Measurements from ENCODE around the gene ZFTA.

The ZFTA gene

DNA sequence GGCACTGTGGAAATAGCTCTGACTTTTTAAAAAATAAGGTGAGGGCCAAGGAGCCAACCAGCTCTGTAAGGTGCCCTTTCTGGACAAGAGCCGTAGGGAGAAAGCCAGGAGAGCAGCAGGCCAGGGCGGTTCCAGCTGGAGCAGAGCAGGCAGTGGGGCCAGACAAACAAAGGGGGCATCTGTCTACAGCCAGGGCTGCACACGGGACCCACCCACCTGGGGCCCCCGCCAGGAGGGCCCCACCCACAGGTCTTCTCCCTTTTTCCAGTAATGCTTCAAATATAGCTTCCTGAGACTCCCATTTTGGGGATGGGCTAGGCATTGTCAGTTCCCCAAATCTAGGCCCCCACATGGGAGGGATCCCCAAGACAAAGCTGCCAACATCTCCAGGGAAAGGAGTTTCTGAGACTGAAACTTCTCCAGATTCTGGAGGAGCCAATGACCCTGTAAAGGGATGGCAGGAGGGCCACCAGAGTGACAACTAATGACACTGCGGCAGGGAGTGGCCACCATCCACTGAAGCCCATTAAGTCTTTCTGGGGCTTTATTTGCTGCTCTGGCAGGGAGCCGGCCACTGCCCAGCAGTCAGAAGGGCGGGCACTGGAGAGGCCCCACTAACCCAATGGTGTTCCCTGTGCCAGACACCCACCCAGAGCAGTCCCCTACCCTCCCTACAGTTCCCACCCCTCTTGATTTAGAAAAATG lies 1.9 kb downstream of the ZFTA start:
- H3K4me3 ChIP-seq (replicated peaks; ENCODE audit: low read depth, low read length): no peak overlapping the region
- TF ChIP-seq, protein P1, sequence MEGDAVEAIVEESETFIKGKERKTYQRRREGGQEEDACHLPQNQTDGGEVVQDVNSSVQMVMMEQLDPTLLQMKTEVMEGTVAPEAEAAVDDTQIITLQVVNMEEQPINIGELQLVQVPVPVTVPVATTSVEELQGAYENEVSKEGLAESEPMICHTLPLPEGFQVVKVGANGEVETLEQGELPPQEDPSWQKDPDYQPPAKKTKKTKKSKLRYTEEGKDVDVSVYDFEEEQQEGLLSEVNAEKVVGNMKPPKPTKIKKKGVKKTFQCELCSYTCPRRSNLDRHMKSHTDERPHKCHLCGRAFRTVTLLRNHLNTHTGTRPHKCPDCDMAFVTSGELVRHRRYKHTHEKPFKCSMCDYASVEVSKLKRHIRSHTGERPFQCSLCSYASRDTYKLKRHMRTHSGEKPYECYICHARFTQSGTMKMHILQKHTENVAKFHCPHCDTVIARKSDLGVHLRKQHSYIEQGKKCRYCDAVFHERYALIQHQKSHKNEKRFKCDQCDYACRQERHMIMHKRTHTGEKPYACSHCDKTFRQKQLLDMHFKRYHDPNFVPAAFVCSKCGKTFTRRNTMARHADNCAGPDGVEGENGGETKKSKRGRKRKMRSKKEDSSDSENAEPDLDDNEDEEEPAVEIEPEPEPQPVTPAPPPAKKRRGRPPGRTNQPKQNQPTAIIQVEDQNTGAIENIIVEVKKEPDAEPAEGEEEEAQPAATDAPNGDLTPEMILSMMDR (IDR thresholded peaks at IDR 0.05; ENCODE audit: insufficient read depth, low read length, poor library complexity, severe bottlenecking): no peak

GRCh38 chr11:63765688-63766241 lies 2.8 kb downstream of the ZFTA start:
- H3K36me3 ChIP-seq (ENCODE audit: control insufficient read depth, insufficient read depth, low read length): peaks cover 1% of the 10 kb centered on the region
- peak; percentile 9 for DNase-seq (ENCODE audit: extremely low read depth, insufficient read length)
- H3K4me3 ChIP-seq (replicated peaks; ENCODE audit: low read depth, low read length): no peak overlapping the region
- H3K27me3 ChIP-seq (replicated peaks; ENCODE audit: control insufficient read depth, insufficient read depth, low read length): no peaks in the 10 kb centered on the region
- TF ChIP-seq, protein P1 (IDR thresholded peaks at IDR 0.05; ENCODE audit: insufficient read depth, low read length, poor library complexity, severe bottlenecking): no peak

More for the DNA sequence above, 1.9 kb downstream of the ZFTA start:
- Histone ChIP-seq H3K27me3 (replicated peaks; ENCODE audit: control insufficient read depth, insufficient read depth, low read length) (no peaks in the 10 kb centered on the region), H3K36me3 (ENCODE audit: control insufficient read depth, insufficient read depth, low read length) (no peaks in the 10 kb centered on the region; the same call in none of the 2 replicates)
- no peak for DNase-seq (ENCODE audit: extremely low read depth, insufficient read length)

DNA sequence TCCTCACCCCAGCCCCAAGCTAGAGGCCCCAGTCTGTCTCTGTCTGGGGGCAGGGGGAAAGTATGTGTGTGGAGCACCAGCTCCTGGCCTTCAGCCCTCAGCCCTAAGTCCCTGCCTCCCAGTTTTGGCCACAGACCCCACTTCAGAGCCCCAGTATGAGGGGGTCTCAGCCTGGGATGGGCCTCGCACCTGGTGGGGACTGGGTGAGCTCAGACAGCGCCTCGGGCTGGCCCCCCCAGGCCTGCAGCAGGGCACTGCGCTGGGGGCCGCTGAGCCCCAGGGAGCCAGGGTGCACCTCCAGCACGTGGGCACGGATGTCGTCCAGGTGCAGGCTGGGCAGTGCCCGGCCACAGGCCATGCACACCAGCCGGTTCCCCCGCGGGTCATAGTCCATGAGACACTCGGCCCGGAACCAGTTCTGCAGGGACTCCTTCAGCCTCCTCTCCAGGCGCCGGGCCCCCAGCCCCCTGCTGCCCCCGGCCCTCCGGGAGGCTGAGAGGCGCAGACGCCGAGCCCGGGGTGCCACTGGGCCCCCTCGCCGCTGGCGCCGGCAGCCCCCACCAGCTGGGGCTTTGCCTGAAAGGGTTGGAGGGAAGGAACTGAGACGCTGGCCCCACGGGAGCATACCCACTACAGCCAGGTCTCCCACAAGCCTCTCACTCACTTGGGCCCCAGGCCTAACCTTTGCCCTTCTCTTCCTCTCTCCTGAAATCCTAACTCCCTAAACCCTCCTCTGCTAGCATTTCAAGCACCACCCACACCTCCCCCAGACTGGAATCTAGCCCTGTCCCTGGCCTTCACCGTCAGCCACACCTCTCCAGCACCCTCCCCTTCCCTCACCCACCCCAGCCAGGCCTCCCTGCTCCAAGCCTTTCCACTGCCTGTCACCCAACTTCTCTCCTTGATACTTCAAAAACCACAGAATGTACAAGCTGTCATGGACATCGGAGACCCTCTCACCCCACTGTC lies 3.6 kb downstream of the ZFTA start:
- Histone ChIP-seq H3K4me3 (replicated peaks; ENCODE audit: low read depth, low read length) (no peak overlapping the region), H3K27me3 (replicated peaks; ENCODE audit: control insufficient read depth, insufficient read depth, low read length) (no peaks in the 10 kb centered on the region), H3K36me3 (ENCODE audit: control insufficient read depth, insufficient read depth, low read length) (peaks cover 1% of the 10 kb centered on the region)
- TF ChIP-seq, protein P1 (IDR thresholded peaks at IDR 0.05; ENCODE audit: insufficient read depth, low read length, poor library complexity, severe bottlenecking): no peak
- DNase-seq (ENCODE audit: extremely low read depth, insufficient read length): peak; percentile 9

GRCh38 chr11:63764340-63764678 lies 4.3 kb downstream of the ZFTA start:
- no peaks in the 10 kb centered on the region for H3K27me3 ChIP-seq (replicated peaks; ENCODE audit: control insufficient read depth, insufficient read depth, low read length)
- no peak for DNase-seq (ENCODE audit: extremely low read depth, insufficient read length)
- H3K4me3 ChIP-seq (replicated peaks; ENCODE audit: low read depth, low read length): no peak overlapping the region
- peaks cover 1% of the 10 kb centered on the region for H3K36me3 ChIP-seq (ENCODE audit: control insufficient read depth, insufficient read depth, low read length)
- TF ChIP-seq, protein P1 (IDR thresholded peaks at IDR 0.05; ENCODE audit: insufficient read depth, low read length, poor library complexity, severe bottlenecking): no peak

GRCh38 chr11:63763496-63764339 lies 4.9 kb downstream of the ZFTA start:
- peak; percentile 15 for DNase-seq (ENCODE audit: extremely low read depth, insufficient read length)
- Histone ChIP-seq H3K36me3 (ENCODE audit: control insufficient read depth, insufficient read depth, low read length) (peaks cover 1% of the 10 kb centered on the region), H3K4me3 (replicated peaks; ENCODE audit: low read depth, low read length) (no peak overlapping the region), H3K27me3 (replicated peaks; ENCODE audit: control insufficient read depth, insufficient read depth, low read length) (no peaks in the 10 kb centered on the region)
- TF ChIP-seq, protein P1 (IDR thresholded peaks at IDR 0.05; ENCODE audit: insufficient read depth, low read length, poor library complexity, severe bottlenecking): no peak

Data from GM06990 (cell line).